RPMI7951 (cell line): ENCODE results near the gene EMID1. TPM values are rescaled to one million over a fixed set of nuclear protein-coding genes. Genes with fewer than 3 reads are reported as not detected.
"Not testable (repeated sequence)": the region's sequence is repeated elsewhere in the genome, so short reads cannot be mapped to it uniquely, and the experiment has no call there.

Experiments
- DNase-seq: peaks from one replicate; pipeline ENCODE4 v3.0.0-alpha.2; 2012; ENCODE audit warnings: low read depth
- total RNA-seq: library from RNA; depleted of rRNA; stranded (reverse); fragments of >200 nt; shearing (Covaris generic); gene quantifications from 2 replicates; pipeline ENCODE4 v1.2.3, GENCODE V29; 2014

Gene EMID1
- total RNA-seq, 1 experiment from 2014 or later = not detected

- no peak for DNase-seq
Observed at GRCh38 chr22:29230972-29231875, 25.5 kb downstream of the EMID1 start.

- no peak for DNase-seq
Observed at GRCh38 chr22:29231971-29232959, 26.6 kb downstream of the EMID1 start.

GRCh38 chr22:29233277-29233877, 27.7 kb downstream of the EMID1 start:
- no peak for DNase-seq

- not testable (repeated sequence) for DNase-seq
Observed at GRCh38 chr22:29240481-29240880, 34.8 kb downstream of the EMID1 start.

- DNase-seq = no peak
Observed at GRCh38 chr22:29243874-29244446, 38.3 kb downstream of the EMID1 start.

- no peak for DNase-seq
Observed at GRCh38 chr22:29244785-29245625, 39.3 kb downstream of the EMID1 start.

GRCh38 chr22:29245626-29246385, 40.1 kb downstream of the EMID1 start:
- peak; percentile 47 for DNase-seq

GRCh38 chr22:29247891-29248290, 42.2 kb downstream of the EMID1 start:
- not testable (repeated sequence) for DNase-seq

GRCh38 chr22:29251265-29251664, 45.6 kb downstream of the EMID1 start:
- DNase-seq = no peak

GRCh38 chr22:29251981-29252911, 46.5 kb downstream of the EMID1 start:
- DNase-seq = no peak

- no peak for DNase-seq
Observed at GRCh38 chr22:29253561-29254285, 48.0 kb downstream of the EMID1 start.

GRCh38 chr22:29254286-29254660, 48.6 kb downstream of the EMID1 start:
- no peak for DNase-seq

GRCh38 chr22:29255064-29255621, 49.4 kb downstream of the EMID1 start:
- no peak for DNase-seq

GRCh38 chr22:29256606-29257325, 51.1 kb downstream of the EMID1 start:
- DNase-seq = no peak

GRCh38 chr22:29257751-29258181, 52.1 kb downstream of the EMID1 start:
- peak; percentile 18 for DNase-seq

GRCh38 chr22:29258407-29259252, 52.9 kb downstream of the EMID1 start:
- no peak for DNase-seq
